A673 (cell line): ENCODE measurements around the gene MYOCD.

Experiments used
- EZH2 ChIP-seq: fragments of 200-600 bp; sonication (generic); IDR thresholded peaks from 2 replicates; pipeline ENCODE4 v1.6.1; 2017; ENCODE audit warnings: borderline replicate concordance, low read depth, mild to moderate bottlenecking, mixed read lengths, antibody characterized with exemption, low read length; ENCODE audit not compliant: poor library complexity, severe bottlenecking
- TF ChIP-seq, protein P1 (sequence below): fragments of 300-800, 200-600 bp; sonication (generic); conservative IDR thresholded peaks from 2 replicates; pipeline ENCODE4 v1.5.1; 2017; ENCODE audit warnings: low read depth, mild to moderate bottlenecking, antibody characterized with exemption, low read length, moderate library complexity, mixed read lengths

DNA sequence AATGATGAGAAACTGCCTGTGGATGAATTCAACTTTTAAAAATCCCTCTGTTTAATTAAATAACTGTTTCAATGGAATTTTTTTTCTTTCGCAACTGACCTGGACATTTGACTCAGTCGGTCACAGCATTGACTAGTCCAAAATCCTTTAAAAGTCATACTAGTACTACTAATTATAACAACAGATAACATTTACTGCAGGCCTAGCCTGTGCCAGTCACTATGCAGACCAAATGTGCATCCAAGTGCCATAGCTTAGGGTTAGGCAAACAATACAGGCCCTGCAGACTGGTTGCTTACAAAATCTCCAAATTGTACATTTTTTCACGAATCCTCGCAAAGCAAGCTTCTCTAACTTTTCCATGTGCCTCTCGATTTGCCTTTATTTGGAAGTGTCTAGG is 56.6 kb downstream of the MYOCD start:
- TF ChIP-seq, protein P1, sequence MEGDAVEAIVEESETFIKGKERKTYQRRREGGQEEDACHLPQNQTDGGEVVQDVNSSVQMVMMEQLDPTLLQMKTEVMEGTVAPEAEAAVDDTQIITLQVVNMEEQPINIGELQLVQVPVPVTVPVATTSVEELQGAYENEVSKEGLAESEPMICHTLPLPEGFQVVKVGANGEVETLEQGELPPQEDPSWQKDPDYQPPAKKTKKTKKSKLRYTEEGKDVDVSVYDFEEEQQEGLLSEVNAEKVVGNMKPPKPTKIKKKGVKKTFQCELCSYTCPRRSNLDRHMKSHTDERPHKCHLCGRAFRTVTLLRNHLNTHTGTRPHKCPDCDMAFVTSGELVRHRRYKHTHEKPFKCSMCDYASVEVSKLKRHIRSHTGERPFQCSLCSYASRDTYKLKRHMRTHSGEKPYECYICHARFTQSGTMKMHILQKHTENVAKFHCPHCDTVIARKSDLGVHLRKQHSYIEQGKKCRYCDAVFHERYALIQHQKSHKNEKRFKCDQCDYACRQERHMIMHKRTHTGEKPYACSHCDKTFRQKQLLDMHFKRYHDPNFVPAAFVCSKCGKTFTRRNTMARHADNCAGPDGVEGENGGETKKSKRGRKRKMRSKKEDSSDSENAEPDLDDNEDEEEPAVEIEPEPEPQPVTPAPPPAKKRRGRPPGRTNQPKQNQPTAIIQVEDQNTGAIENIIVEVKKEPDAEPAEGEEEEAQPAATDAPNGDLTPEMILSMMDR: no peak
- TF ChIP-seq EZH2: no peak
